HG02763 (cell line): Measurements from ENCODE around the gene DUSP12.
A peak's percentile ranks its signal among the peaks of the same experiment; 100 is the strongest.
"Not testable (repeated sequence)": the region's sequence is repeated elsewhere in the genome, so short reads cannot be mapped to it uniquely, and the experiment has no call there.

ENCODE experiments used
- ATAC-seq: cut with Tn5 transposase; IDR thresholded peaks from one replicate; pipeline ENCODE4 v1.9.1; 2021; ENCODE audit warnings: mild to moderate bottlenecking, moderate library complexity; ENCODE audit not compliant: unreplicated experiment

DUSP12 gene

GRCh38 chr1:161749509-161750407, at the start of gene DUSP12:
TSS of gene DUSP12 (plus strand) at chr1:161749786. CDS start at chr1:161749802, 16 bp downstream.
- peak; percentile 98 for ATAC-seq

- ATAC-seq, result no peak
Observed at GRCh38 chr1:161702250-161702649, 47.3 kb upstream of the DUSP12 start.

DNA sequence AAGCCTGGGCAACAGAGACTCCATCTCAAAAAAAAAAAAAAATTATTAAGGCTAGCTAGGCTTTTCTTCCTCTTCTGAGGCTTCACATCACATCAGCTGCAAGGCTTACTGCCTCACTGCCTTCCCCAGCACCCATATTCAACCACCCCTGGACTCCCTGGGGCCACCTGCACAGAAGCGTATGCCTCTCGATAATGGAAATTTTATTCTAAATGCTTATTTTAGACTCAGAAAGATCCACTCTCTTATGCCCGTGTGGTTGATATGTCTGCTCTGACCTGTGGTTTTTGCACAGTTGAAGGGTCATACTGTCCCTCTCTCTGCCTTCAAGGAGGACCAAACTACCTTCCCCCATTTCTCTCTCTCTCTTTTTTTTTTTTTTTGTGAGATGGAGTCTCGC, 44.0 kb upstream of the DUSP12 start:
- ATAC-seq, result peak; percentile 38

DNA sequence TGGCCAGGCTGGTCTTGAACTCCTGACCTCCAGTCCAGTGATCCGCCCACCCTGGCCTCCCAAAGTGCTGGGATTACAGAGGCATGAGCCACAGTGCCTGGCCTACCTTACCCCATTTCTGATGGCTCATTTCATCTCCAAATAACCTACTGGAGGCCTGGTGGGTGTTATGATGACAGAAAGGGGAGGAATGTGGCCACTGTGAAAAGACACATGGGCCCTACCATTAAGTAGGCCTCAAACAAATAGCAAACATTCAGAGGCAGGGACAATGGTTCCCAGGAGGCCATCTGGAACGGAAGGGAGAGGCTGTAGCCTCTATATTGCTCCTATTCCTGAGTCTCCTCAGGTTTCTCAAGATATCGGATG, 43.5 kb upstream of the DUSP12 start:
- no peak for ATAC-seq

DNA sequence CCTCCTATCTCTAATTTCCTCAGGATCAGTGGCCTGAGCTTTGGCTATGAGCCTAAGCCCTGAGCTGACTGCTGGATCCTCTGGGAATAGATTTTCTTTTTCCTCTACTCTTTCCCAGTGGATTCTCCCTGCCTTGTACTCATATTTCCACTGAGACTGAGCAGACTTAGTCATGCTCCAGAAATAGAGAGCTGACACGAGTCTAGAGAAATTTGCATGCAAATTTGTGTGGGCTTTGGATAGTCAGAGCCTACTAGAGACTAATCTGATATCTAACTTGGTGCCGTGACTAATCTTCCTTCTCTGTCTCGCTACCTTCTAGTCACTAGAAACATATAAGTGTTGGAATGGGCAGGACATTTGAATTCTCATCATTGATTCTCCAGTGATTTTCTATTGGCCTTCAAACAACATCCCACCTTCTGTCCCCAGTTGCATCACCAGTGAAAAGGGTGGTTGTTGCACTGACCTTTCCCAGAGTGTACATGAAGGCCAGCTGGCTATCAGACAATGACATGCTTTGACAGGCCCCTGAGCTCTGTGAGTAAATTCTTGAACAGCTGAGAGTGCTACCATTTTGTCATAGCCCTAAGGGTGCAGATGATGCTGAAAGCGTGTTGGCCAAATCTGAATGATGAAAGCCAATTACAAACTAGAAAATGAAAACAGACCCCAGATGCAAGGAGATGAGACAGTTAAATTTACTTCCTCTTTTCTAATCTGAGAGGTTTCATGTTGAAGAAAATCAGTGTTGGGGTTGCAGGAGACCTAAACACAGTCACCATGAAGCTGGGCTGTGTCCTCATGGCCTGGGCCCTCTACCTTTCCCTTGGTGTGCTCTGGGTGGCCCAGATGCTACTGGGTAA, 42.9 kb upstream of the DUSP12 start, which contains the start of gene FCRLA:
TSS of gene FCRLA (plus strand) at position 748 of the 866 bp plus-strand sequence. CDS start at position 784, 36 bp downstream.
- peak; percentile 50 for ATAC-seq

DNA sequence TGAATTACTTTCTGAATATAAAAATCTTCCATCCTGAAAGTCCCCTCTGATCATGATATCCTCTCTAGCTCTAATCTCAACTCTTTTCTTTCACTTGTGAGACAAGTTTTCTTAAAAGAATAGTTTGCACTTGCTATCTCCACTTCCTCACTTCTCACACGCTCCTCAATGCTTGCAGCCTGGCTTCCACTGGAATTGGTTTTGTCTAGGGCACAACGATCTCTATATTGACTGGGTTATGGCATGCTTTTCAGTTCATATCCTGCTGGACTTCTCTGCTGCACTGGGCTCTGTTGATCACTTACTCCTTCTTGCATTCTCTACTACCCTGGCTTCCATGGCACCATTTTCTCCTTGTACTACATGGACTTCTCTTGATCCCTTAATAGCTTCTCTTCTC, 42.1 kb upstream of the DUSP12 start:
- ATAC-seq, result no peak

GRCh38 chr1:161709373-161709772, 40.2 kb upstream of the DUSP12 start:
- no peak for ATAC-seq

- ATAC-seq, result no peak
Observed at GRCh38 chr1:161710560-161710959, 39.0 kb upstream of the DUSP12 start.

- no peak for ATAC-seq
Observed at GRCh38 chr1:161718559-161719324, 30.8 kb upstream of the DUSP12 start.

DNA sequence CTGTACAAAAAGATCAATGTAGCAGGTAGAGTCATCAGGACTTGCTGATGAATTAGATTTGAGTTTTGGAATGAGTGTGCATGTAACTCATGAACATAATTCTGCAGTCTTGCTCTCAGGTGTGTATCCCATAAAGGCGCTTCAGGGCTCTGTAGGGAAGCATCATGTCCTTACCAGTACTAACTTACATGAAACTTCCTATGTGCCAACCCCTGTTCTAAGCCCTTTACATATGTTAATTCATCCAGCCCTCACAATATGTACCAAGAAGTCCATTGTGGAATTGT, 30.3 kb upstream of the DUSP12 start:
- ATAC-seq, result no peak

GRCh38 chr1:161720422-161720821, 29.2 kb upstream of the DUSP12 start:
- no peak for ATAC-seq

- no peak for ATAC-seq
Observed at GRCh38 chr1:161720956-161721737, 28.4 kb upstream of the DUSP12 start, which contains the start of gene FCRLB. TSS of gene FCRLB (plus strand) at chr1:161721544. CDS start at chr1:161722673, 1,129 bp downstream.

DNA sequence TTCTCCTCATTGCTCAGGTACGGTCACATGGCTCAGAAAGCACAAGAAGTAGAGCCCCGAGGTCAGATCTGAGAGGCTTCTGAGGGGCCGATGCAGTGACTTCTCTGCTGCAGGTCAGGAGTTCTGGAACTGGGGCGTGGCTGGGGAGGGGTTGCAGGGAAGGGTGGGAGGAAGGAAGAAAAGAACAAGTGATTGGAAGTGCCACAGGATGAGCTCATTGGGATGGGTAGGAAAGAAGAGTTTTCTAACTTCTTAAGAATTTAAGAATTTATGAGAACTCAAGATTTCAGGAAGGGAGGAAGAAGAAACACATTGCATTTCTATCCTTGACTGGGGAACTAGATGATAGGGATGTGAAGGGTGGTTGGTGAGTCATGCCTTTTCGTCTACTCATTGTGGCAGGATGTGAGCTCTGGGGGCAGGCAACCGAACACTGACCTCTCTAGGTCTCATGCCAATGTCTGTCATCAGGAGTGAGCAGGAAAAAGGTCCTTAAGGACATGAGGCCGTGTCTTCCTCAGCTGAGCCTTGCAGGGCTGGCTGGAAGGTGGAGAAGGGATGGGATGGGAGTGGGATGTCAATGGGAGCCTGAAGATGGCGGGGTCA, 27.7 kb upstream of the DUSP12 start:
- ATAC-seq, result no peak

GRCh38 chr1:161722406-161722805, 27.2 kb upstream of the DUSP12 start:
- no peak for ATAC-seq

- ATAC-seq, result no peak
Observed at GRCh38 chr1:161723459-161724141, 26.0 kb upstream of the DUSP12 start.

DNA sequence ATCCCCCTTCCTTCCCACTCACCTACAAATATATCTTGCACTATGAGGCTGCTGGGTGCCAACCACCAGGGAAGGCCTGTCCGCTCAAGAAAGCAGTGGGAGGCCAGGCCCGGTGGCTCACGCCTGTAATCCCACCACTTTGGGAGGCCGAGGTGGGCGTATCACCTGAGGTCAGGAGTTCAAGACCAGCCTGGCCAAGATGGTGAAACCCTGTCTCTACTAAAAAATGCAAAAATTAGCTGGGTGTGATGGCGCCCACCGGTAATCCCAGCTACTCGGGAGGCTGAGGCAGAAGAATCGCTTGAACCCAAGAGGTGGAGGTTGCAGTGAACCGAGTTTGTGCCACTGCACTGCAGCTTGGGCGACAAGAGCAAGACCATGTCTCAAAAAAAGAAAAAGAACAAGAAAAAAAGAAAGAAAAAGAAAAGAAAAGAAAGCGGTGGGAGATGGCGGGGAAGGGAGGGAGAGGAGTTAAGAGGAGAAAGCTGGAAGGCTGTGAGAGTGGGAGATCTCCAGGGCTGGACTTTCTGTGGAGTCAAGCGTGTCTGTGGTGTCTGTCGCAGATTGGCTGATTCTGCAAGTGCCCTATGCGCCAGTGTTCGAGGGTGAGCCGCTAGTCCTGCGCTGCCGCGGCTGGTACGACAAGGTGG, 24.2 kb upstream of the DUSP12 start:
- ATAC-seq, result not testable (repeated sequence)

DNA sequence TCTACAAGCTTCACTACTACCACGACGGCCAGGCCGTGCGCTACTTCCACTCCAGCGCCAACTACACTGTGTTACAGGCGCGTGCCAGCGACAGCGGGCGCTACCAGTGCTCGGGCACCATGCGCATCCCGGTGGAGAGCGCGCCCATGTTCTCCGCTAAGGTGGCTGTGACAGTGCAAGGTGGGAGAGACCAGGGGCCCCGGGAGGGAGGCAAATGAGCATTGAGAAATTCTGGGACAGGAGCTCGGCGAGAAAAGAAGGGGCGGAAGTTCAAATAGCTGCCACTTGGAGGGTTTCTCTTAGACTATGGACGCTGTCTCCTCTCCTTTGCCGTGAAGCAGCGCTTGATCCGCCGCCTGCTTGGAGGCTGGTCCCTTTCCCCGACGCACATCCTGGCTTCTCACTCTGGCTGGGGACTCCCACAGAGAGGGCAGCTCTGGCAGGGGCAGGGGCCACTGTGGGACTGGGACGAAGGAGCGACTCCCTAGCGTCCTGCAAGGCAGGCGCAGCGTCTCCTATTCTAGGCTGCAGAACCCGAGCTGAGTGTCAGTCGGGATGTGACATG, 23.6 kb upstream of the DUSP12 start:
- peak; percentile 12 for ATAC-seq

- ATAC-seq, result peak; percentile 53
Observed at GRCh38 chr1:161726473-161727255, 22.9 kb upstream of the DUSP12 start.
